GM12878 (cell line): Measurements from ENCODE around the gene TGFBR3. TPM values are rescaled to one million over a fixed set of nuclear protein-coding genes. Genes with fewer than 3 reads are reported as not detected.

ENCODE experiments used
- ATAC-seq: fragments of 200-7000 bp; cut with Tn5 transposase; 3 replicates; pipeline ENCODE4 v1.9.1; 2020; ENCODE audit warnings: mild to moderate bottlenecking, moderate library complexity
- BruUV-seq: library from RNA; stranded (reverse); fragments of 400-500 nt; replicated peaks from 2 replicates; lab custom pipeline; 2021; lab: Mats Ljungman, UMichigan
- CTCF ChIA-PET: fragments of 300-600 bp; sonication (Branson Sonifier 250); formaldehyde crosslinking; extraction: SDS; loops from one replicate; lab custom pipeline; 2021; ENCODE audit warnings: inconsistent platforms; lab: Yijun Ruan, JAX
- POLR2A ChIA-PET: fragments of 350-600 bp; formaldehyde crosslinking; extraction: SDS; loops from one replicate; lab custom pipeline; 2021; ENCODE audit warnings: inconsistent platforms; lab: Charles Lee
- RAD21 ChIA-PET: fragments of 300-600 bp; sonication (Branson Sonifier 250); formaldehyde crosslinking; loops from one replicate; lab custom pipeline; 2023; ENCODE audit warnings: antibody characterized with exemption; ENCODE audit not compliant: unreplicated experiment; lab: Charles Lee
- SMC1A ChIA-PET: fragments of 300-600 bp; sonication (Branson Sonifier 250); formaldehyde crosslinking; loops from one replicate; lab custom pipeline; 2023; ENCODE audit not compliant: unreplicated experiment, uncharacterized antibody; lab: Charles Lee
- DNase-seq: peaks from one replicate; pipeline ENCODE4 v3.0.0-alpha.2; 2011; ENCODE audit warnings: low read depth, low spot score
- FAIRE-seq: peaks from 3 replicates; lab custom pipeline; 2011; peaks lifted over from hg19 to GRCh38; lab: Jason Lieb, UNC
- H2AFZ ChIP-seq: 2 replicates; pipeline ENCODE4 v1.6.0; 2011; ENCODE audit warnings: low read depth, low read length, control low read depth; ENCODE audit not compliant: control insufficient read depth
- H3K27ac ChIP-seq: 2 replicates; pipeline ENCODE4 v1.5.1; 2011; ENCODE audit warnings: control low read depth; ENCODE audit not compliant: control insufficient read depth, insufficient read depth
- H3K27me3 ChIP-seq, 2 experiments: replicated peaks in 1 of 2; 2 replicates each; pipeline versions ENCODE4 v1.6.0 to v1.6.1; 2011; ENCODE audit warnings: low read length in 1 of 2; ENCODE audit not compliant: control insufficient read depth in 2 of 2, insufficient read depth in 2 of 2
- H3K36me3 ChIP-seq, 2 experiments: 2 replicates each; pipeline ENCODE4 v1.5.1; 2011; ENCODE audit warnings: low read length in 1 of 2; ENCODE audit not compliant: control insufficient read depth in 2 of 2, insufficient read depth in 2 of 2
- H3K4me1 ChIP-seq: 2 replicates; pipeline ENCODE4 v1.6.1; 2011; ENCODE audit warnings: mild to moderate bottlenecking, low read length, moderate library complexity, mixed read lengths; ENCODE audit not compliant: control insufficient read depth, insufficient read depth
- H3K4me2 ChIP-seq: 2 replicates; pipeline ENCODE4 v1.6.0; 2011; ENCODE audit warnings: control low read depth; ENCODE audit not compliant: control insufficient read depth, insufficient read depth
- H3K4me3 ChIP-seq: fragments of 200-600 bp; sonication (generic); 2 replicates; pipeline ENCODE4 v1.5.1; 2016
- H3K79me2 ChIP-seq: 2 replicates; pipeline ENCODE4 v1.6.0; 2011; ENCODE audit warnings: low read length; ENCODE audit not compliant: control insufficient read depth, insufficient read depth
- H3K9ac ChIP-seq: 2 replicates; pipeline ENCODE4 v1.8.0; 2011; ENCODE audit warnings: low read length, control low read depth, mixed read lengths; ENCODE audit not compliant: control insufficient read depth, insufficient read depth
- H3K9me3 ChIP-seq: replicated peaks from 3 replicates; pipeline ENCODE4 v1.5.1; 2011; ENCODE audit warnings: mild to moderate bottlenecking, low read length; ENCODE audit not compliant: control insufficient read depth, insufficient read depth
- H4K20me1 ChIP-seq: 2 replicates; pipeline ENCODE4 v1.6.0; 2011; ENCODE audit not compliant: control insufficient read depth, insufficient read depth
- ATF7 ChIP-seq: fragments of 450-650 bp; IDR thresholded peaks from 2 replicates; pipeline ENCODE4 v1.6.1; 2016; ENCODE audit warnings: low read depth, mild to moderate bottlenecking
- BACH1 ChIP-seq: fragments of 450-650 bp; IDR thresholded peaks from 2 replicates; pipeline ENCODE4 v1.6.1; 2017; ENCODE audit warnings: mild to moderate bottlenecking, borderline replicate concordance
- BMI1 ChIP-seq: fragments of 450-650 bp; IDR thresholded peaks from 2 replicates; pipeline ENCODE4 v1.6.1; 2016; ENCODE audit warnings: mild to moderate bottlenecking, moderate library complexity, borderline replicate concordance
- DPF2 ChIP-seq: fragments of 450-650 bp; IDR thresholded peaks from 2 replicates; pipeline ENCODE4 v1.6.1; 2017; ENCODE audit warnings: mild to moderate bottlenecking
- EGR1 ChIP-seq, 2 experiments: IDR thresholded peaks; 1 replicate in 1 of 2; 2 replicates in 1 of 2; pipeline ENCODE4 v1.6.1; 2011 to 2012; ENCODE audit warnings: low read depth in 2 of 2, low read length in 2 of 2, borderline replicate concordance in 1 of 2, mild to moderate bottlenecking in 1 of 2, moderate library complexity in 1 of 2
- EP300 ChIP-seq, 2 experiments: fragments of 150-350 bp in 1 of 2; IDR thresholded peaks; 2 replicates each; pipeline ENCODE4 v1.6.1; 2011 to 2012; ENCODE audit warnings: low read depth in 2 of 2, low read length in 2 of 2, borderline replicate concordance in 1 of 2, improper control_type of control experiment in 1 of 2, inconsistent platforms in 1 of 2; ENCODE audit not compliant: control insufficient read depth in 1 of 2
- GATAD2B ChIP-seq: fragments of 450-650 bp; conservative IDR thresholded peaks from 2 replicates; pipeline ENCODE4 v1.6.1; 2017; ENCODE audit warnings: low read depth, mild to moderate bottlenecking, moderate library complexity
- IRF4 ChIP-seq: IDR thresholded peaks from 2 replicates; pipeline ENCODE4 v1.6.1; 2011; ENCODE audit warnings: low read depth, low read length
- JUNB ChIP-seq: IDR thresholded peaks from 2 replicates; pipeline ENCODE4 v1.6.1; 2016; ENCODE audit warnings: antibody characterized with exemption, mild to moderate bottlenecking
- JUND ChIP-seq: IDR thresholded peaks from 2 replicates; pipeline ENCODE4 v1.6.1; 2012; ENCODE audit warnings: low read depth, mild to moderate bottlenecking, low read length, improper control_type of control experiment, moderate library complexity
- KAT2A ChIP-seq: conservative IDR thresholded peaks from 2 replicates; pipeline ENCODE4 v1.6.1; 2011; ENCODE audit warnings: low read depth, low read length; ENCODE audit not compliant: control insufficient read depth
- NBN ChIP-seq: fragments of 450-650 bp; IDR thresholded peaks from 2 replicates; pipeline ENCODE4 v1.6.1; 2016
- NFIC ChIP-seq: IDR thresholded peaks from 2 replicates; pipeline ENCODE4 v1.6.1; 2012; ENCODE audit warnings: low read depth, mild to moderate bottlenecking, inconsistent platforms, low read length, moderate library complexity
- PAX5 ChIP-seq: IDR thresholded peaks from 2 replicates; pipeline ENCODE4 v1.6.1; 2011; ENCODE audit warnings: low read depth, low read length, borderline replicate concordance
- SIN3A ChIP-seq: IDR thresholded peaks from 2 replicates; pipeline ENCODE4 v1.6.1; 2012; ENCODE audit warnings: low read depth, low read length, improper control_type of control experiment
- SKIL ChIP-seq: fragments of 450-650 bp; IDR thresholded peaks from 2 replicates; pipeline ENCODE4 v1.6.1; 2017; ENCODE audit warnings: mild to moderate bottlenecking, low read depth, inconsistent platforms; ENCODE audit not compliant: poor library complexity, severe bottlenecking
- WGBS: methylation state at CpG from one replicate; pipeline ENCODE4 v1.1.6; 2016; ENCODE audit warnings: low lambda C conversion rate; ENCODE audit not compliant: insufficient replicate concordance, insufficient coverage; ENCODE audit errors: missing lambda C conversion rate; 5-methylcytosine and 5-hydroxymethylcytosine counted together
- in situ Hi-C: fragments of 300-500 bp; cut with MboI; formaldehyde crosslinking; loops from 9 replicates; pipeline ENCODE4 v1.14.3; 2018; ENCODE audit warnings: mixed read lengths
- intact Hi-C: fragments of 100-400 bp; cut with micrococcal nuclease; formaldehyde crosslinking; loops from one replicate; pipeline ENCODE4 v1.14.2; 2022; ENCODE audit not compliant: unreplicated experiment
- polyA plus RNA-seq, 11 experiments: library from polyadenylated mRNA; depleted of rRNA in 4 of 11; unstranded in 6 of 11; stranded (reverse) in 5 of 11; fragments of >200 nt; fragmentation: Nextera tagmentation in 4 of 11; fragmentation: Illumina TruSeq in 1 of 11; extraction: Ambion mirVana in 4 of 11; extraction: Trizol in 1 of 11; gene quantifications; 1 replicate in 1 of 11; 2 replicates in 10 of 11; pipeline versions ENCODE4 v1.2.1 to v1.2.3, GENCODE V29; 2011 to 2016; ENCODE audit warnings: inconsistent platforms in 2 of 11, missing spikeins in 2 of 11, low read depth in 1 of 11
- total RNA-seq, 4 experiments: library from RNA; depleted of rRNA in 3 of 4; stranded (reverse); fragments of >200 nt in 3 of 4; fragmentation: Illumina TruSeq in 1 of 4; extraction: Trizol in 1 of 4; gene quantifications; 2 replicates each; pipeline versions ENCODE4 v1.2.1 to v1.2.3, GENCODE V29; 2013 to 2021
- TF ChIP-seq, protein P1 (sequence below), 3 experiments: IDR thresholded peaks in 2 of 3; conservative IDR thresholded peaks in 1 of 3; 2 replicates each; pipeline ENCODE4 v1.5.1; 2011; ENCODE audit warnings: low read depth in 3 of 3, low read length in 3 of 3, mild to moderate bottlenecking in 3 of 3, control low read depth in 2 of 3, moderate library complexity in 2 of 3, inconsistent platforms in 1 of 3, mixed read lengths in 1 of 3; ENCODE audit not compliant: control insufficient read depth in 2 of 3, insufficient read depth in 1 of 3; ENCODE audit errors: extremely low read depth in 1 of 3
- TF ChIP-seq, protein P2 (sequence below): fragments of 450-650 bp; IDR thresholded peaks from 2 replicates; pipeline ENCODE4 v1.6.1; 2017; ENCODE audit warnings: low read depth, mild to moderate bottlenecking, moderate library complexity

Gene TGFBR3
- total and polyA plus RNA-seq, 10 of the 15 experiments (the other 5 are each of a cell fraction or from before 2014, with no cell fraction given), result 2.7 to 16.5 (median 12.6) TPM

GRCh38 chr1:91876040-91876470 lies 9.9 kb downstream of the TGFBR3 start:
- no peak overlapping the region for H3K9ac ChIP-seq
- WGBS, result 20% methylated on average over 5 of the region's 5 CpGs
- intact Hi-C loops, result loop anchor here (2.0 kb wide), 1 partner anchor 71 kb away; no protein-coding TSS in a partner anchor
- TF ChIP-seq EGR1 (IDR thresholded peaks at IDR 0.05; ENCODE audit: borderline replicate concordance in 1 of 2, low read depth in 2 of 2, low read length in 2 of 2) (peak in 1 of 2 experiments; percentile 27; a peak in 1 of 3 replicates), ATF7 (peak; percentile 46; the same call in 1 of the 2 replicates), SKIL (peak; percentile 27), IRF4 (peak; percentile 86), JUNB (peak; percentile 79), PAX5 (peak; percentile 32; the same call in 1 of the 2 replicates), NFIC (0 out of 2 replicates have a peak, but pooled peaks have one; percentile 41), GATAD2B (0 out of 2 replicates have a peak, but pooled peaks have one; percentile 49), JUND (peak; percentile 72; the same call in 1 of the 2 replicates), BMI1 (peak; percentile 61; the same call in 1 of the 2 replicates), EP300 (IDR thresholded peaks at IDR 0.05; ENCODE audit: borderline replicate concordance in 1 of 2, control insufficient read depth in 1 of 2, low read depth in 2 of 2, low read length in 2 of 2) (peak in 1 of 2 experiments; percentile 62; a peak in 1 of 4 replicates), BACH1 (peak; percentile 34; the same call in 1 of the 2 replicates), SIN3A (no peak), KAT2A (no peak), NBN (0 out of 2 replicates have a peak, but pooled peaks have one; percentile 43), DPF2 (peak; percentile 86)
- TF ChIP-seq, protein P1, sequence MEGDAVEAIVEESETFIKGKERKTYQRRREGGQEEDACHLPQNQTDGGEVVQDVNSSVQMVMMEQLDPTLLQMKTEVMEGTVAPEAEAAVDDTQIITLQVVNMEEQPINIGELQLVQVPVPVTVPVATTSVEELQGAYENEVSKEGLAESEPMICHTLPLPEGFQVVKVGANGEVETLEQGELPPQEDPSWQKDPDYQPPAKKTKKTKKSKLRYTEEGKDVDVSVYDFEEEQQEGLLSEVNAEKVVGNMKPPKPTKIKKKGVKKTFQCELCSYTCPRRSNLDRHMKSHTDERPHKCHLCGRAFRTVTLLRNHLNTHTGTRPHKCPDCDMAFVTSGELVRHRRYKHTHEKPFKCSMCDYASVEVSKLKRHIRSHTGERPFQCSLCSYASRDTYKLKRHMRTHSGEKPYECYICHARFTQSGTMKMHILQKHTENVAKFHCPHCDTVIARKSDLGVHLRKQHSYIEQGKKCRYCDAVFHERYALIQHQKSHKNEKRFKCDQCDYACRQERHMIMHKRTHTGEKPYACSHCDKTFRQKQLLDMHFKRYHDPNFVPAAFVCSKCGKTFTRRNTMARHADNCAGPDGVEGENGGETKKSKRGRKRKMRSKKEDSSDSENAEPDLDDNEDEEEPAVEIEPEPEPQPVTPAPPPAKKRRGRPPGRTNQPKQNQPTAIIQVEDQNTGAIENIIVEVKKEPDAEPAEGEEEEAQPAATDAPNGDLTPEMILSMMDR (IDR thresholded peaks at IDR 0.05 in 2 of 3, conservative IDR thresholded peaks at IDR 0.05 in 1 of 3; ENCODE audit: control insufficient read depth in 2 of 3, extremely low read depth in 1 of 3, insufficient read depth in 1 of 3, low read depth in 3 of 3, low read length in 3 of 3), result no peak
- TF ChIP-seq, protein P2, sequence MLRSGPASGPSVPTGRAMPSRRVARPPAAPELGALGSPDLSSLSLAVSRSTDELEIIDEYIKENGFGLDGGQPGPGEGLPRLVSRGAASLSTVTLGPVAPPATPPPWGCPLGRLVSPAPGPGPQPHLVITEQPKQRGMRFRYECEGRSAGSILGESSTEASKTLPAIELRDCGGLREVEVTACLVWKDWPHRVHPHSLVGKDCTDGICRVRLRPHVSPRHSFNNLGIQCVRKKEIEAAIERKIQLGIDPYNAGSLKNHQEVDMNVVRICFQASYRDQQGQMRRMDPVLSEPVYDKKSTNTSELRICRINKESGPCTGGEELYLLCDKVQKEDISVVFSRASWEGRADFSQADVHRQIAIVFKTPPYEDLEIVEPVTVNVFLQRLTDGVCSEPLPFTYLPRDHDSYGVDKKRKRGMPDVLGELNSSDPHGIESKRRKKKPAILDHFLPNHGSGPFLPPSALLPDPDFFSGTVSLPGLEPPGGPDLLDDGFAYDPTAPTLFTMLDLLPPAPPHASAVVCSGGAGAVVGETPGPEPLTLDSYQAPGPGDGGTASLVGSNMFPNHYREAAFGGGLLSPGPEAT, result peak; percentile 82; the same call in 1 of the 2 replicates

More at GRCh38 chr1:91876040-91876470, 9.9 kb downstream of the TGFBR3 start:
- H3K79me2 ChIP-seq, result peaks cover 4% of the 10 kb centered on the region
- no peaks in the 10 kb centered on the region for H3K9me3 ChIP-seq
- no TSS peak for BruUV-seq
- no peaks in the 10 kb centered on the region for H3K27me3 ChIP-seq
- ChIA-PET RAD21 (no interaction called here), CTCF (interaction anchor here (1.2 kb wide), 1 partner anchor 307 kb away, joined by 3 read pairs; no protein-coding TSS in a partner anchor), POLR2A (no interaction called here), SMC1A (interaction anchor here (0.6 kb wide), 1 partner anchor 15 kb away, joined by 3 read pairs; no protein-coding TSS in a partner anchor)
- ATAC-seq (peak; percentile 91), DNase-seq (peak; percentile 75), FAIRE-seq (peak; percentile 86)
- H3K36me3 ChIP-seq, result no peaks in the 10 kb centered on the region
- no peaks in the 10 kb centered on the region for H4K20me1 ChIP-seq
- no peak overlapping the region for H2AFZ ChIP-seq
- H3K27ac ChIP-seq, result peak overlapping the region; percentile 15; the same call in 1 of the 2 replicates
- H3K4me3 ChIP-seq, result no peak overlapping the region
- in situ Hi-C loops, result loop anchor here (25.0 kb wide), 1 partner anchor 364 kb away; the partner anchor contains the start of gene CDC7
- peak overlapping the region; percentile 59 for H3K4me2 ChIP-seq
- peaks cover 31% of the 10 kb centered on the region for H3K4me1 ChIP-seq
